Dedifferentiated amniotic fluid mesenchymal stem cell (primary cell): Measurements from ENCODE around the gene PTGDS.

Experiments
- DNase-seq: peaks from one replicate; pipeline ENCODE4 v3.0.0-alpha.2; 2016; ENCODE audit errors: extremely low spot score

Gene PTGDS

DNA sequence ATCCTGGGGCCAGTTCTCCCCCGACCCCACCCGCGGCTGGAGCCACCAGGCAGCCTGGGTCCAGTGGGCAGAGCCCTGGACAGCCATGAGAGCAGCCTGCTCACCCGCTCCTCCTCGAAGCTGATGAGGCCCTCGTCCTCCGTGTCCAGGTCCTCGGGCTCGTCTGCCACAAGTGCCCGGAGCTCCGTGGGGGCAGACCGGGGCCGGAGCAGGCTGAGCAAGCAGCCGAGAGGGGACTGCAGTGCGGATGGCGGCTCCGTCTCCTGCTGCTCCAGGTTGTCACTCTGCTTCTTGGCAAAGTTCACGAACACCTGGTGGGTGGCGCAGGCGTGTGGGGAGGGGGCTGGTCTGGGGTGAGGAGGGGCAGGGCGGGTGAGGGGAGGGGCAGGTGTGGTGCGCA, 31.0 kb downstream of the PTGDS start:
- DNase-seq: no peak

DNA sequence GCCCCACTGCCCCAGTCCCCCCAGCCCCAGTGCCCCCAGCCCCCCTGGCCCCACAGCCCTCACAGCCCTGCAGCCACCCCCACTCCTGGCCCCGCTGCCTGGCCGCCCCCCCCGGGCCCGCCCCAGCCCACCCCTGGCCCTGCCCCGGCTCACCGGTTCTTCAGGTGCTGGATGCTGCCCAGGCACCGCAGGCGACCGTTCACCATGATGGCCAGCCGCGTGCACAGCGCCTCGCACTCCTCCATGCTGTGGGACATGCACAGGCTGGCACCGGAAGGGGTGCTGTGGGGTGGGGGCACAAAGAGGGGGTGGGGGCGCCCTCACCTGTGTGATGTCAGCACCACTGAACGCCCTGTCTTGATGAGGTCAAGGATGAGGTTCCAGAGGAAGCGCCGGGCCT, 31.9 kb downstream of the PTGDS start:
- no peak for DNase-seq

DNA sequence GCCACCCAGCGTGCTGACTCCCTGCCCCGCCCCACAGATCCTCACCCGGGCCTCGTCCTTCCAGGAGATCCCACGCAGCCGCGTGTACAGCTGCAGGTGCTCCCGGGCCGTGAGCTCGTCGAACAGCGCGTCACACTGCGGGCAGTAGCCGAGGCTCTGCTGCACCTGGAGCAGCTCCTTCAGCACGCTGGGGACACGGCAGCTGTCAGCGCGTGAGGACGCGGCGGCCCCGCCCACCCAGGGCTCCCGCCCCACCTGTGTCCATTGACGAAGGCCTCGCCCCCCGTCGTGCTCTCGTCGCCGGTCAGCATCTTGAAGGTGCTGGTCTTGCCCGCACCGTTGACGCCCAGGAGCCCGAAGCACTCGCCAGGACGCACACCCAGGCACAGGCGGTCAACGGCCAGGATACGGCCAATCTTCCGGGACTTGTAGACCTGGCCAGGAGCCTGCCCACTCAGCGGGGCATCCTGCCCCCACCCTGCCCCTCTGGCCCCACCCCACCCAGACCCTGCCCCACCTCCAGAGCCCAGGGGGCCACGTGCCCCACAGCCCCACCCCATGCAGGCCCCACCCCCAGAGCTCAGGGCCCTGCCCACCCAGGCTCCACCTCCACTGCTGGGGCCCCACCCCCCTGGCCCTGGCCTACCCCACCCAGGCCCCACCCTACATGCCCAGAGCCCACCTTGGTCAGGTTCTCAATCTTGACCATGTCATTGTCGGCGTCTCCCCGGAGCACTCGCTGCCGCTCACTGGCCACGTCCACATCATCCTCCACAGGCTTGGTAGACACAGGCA, 32.8 kb downstream of the PTGDS start:
- no peak for DNase-seq

DNA sequence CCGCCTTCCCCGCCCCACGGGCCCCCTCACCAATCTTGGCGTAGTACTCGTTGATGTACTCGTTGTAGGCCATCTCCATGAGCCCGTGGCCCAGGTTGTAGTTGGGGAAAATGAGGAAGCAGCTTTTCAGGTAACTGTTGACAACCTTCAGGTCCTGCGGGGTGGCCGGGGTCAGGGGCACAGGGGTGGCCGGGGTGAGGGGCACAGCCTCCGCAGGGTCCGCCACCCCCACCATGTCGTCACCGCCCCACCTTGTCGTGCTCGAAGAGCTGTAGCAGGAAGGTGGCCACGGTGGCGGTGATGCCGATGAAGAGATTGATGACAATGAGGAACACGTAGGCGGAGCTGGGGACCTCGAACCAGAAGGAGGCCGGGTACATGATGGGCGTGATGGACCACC, 33.9 kb downstream of the PTGDS start:
- DNase-seq: no peak

DNA sequence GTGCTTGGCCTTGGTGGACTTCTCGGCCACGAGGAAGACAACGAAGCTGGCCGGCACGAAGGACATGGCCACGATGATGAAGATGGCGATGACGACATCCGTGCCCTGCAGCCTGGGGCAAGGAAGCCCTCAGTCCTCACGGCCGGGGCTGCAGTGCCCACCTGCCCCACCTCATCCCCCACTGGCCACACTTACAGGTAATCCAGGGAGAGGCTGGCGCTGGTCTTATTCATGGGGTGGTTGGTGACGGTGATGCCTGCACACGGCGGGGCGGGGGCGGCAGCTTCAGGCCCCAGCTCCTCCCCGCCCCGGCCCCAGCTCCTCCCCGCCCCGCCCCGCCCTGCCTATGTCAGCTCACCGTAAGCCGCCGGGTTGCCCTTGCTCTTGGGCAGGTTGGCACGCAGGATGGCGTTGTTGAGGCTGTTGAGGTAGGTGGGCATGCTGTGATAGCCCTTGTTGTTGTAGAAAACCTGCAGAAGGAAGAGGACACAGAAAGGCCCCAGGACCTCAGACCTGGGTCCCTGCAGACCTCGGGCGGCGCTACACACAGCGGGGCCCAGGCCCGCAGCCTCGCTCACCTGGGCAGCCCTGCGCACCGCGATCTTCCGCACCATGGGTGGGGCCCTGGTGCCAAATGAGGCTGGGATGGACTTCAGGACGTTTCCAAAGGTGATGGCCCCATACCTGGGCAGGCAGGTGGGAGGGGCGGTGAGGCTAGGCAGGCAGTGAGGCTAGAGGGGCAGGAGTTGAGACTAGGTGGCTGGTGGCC, 34.8 kb downstream of the PTGDS start:
- no peak for DNase-seq

DNA sequence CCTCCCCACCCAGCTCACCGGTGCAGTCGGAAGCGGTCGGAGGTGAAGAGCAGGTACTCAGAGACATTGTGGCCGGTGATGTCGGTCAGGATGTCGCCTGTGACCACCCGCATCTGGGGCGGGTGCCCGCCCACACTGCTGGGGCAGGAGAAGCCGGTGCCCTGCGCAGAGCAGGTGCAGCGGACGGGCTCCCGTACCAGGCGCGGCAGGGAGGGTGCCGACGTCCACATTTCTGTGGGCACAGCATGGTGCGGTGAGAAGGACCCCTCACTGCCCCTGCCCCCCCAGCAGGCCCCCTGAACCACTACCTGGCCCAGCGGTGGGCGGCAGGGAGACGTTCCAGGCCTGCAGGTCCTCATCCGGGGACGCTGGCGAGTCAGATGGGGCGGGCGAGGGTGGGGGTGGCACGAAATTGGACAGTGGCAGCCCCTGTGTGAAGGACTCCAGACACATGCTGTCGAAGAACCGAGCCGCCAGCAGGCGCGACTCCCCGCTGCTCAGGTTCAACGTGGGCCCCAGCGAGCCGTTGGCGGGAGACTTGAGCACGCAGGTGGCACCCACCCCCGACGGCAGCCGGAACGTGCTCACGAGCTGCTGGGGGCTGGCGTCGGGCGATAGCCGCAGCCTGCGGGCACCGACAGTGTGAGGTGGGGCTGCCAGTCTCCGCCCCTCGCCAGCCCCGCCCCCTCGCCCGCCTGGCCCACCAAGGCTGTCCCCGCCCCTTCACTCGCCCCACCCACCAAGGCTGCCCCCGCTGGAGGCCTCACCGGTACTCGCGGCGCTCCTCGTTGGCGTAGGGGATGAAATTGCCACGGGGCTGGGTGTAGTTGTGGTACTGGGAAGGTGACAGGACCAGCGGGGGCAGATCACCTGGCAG, 35.6 kb downstream of the PTGDS start:
- no peak for DNase-seq

DNA sequence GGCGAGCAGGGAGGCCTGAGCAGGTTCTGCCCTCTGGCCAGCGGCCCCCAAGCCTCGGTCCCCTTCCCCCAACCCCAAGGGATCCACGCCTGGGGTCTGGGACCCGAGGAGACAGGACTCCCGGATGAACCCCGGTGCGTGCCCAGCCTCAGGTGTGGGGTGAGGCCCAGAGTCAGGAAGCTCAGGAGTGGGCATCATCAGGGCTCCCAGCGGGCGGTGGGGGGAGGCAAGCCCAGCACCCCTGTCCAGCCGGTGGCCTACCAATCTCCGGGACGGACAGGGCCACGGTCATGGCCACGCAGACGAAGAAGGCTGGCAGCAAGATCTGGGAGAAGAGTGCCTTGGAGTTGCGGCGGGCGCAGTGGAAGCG, 36.3 kb downstream of the PTGDS start:
- DNase-seq: no peak

DNA sequence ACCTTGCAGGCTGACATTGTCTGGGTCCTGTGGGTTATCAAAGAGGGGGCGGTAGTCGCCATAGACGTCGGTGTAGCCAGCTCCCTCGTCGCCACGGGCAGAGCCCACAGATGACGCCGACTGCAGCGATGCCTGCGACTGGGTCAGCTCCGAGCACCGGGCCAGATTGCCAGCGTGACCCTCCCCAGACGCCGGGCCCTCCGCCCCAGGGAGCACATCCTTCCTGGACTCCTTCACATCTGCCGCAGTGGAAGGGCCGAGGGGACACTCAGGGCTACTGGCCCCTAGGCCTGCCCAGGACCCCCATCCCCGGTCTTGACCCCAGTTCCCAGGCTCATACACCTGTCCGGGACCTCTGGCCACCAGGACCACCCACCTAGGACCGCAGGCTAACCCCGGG, 36.9 kb downstream of the PTGDS start:
- no peak for DNase-seq

DNA sequence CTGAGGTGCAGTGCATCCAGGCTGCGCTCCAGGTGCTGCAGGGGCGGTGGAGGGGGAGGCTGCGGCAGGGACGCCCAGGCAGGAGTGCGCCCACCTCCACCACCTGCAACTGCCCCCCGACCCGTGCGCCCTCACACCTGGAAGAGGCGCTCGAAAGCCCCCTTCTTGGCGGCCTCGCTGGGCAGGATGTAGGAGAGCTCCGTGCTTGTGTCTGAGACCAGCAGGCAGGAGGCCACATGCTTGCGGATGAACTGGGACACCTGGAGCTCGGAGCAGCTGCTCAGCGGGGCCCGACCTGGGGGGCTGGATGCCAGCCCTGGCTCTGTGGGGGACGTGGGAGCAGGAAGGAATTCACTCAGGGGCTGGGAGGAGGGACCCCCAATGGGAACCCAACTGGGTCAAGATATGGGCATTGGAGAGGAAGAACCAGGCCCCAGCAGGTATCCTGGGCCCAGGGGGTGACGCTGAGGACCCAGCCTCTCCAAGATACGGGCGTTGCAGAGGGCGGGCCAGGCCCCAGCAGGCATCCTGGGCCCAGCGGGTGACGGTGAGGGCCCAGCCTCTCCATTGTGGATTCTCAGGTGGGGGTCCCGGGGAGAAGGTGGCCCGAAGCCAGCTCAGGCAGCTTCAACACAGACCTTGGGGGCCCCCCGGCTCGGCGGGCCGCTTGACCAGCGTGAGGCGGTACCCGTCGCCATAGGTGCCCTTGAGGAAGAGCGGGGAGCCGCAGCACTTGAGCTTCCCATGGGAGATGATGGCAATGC, 37.7 kb downstream of the PTGDS start:
- DNase-seq: no peak

DNA sequence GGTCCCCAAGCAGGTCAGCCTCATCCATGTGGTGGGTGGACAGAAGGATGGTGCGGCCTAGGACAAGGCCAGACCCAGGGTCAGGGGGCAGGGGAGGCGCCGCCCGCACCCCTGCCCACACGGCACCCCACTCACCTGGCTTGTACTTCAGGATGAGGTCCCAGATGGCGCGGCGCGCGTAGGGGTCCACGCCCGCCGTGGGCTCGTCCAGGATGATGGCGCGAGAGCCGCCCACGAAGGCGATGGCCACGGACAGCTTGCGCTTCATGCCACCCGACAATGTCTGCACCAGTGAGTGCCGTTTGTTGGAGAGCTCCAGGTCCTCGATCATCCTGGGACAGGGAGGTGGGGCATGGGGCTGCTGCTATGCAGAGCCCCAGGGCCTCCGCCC, 38.2 kb downstream of the PTGDS start:
- DNase-seq: no peak

DNA sequence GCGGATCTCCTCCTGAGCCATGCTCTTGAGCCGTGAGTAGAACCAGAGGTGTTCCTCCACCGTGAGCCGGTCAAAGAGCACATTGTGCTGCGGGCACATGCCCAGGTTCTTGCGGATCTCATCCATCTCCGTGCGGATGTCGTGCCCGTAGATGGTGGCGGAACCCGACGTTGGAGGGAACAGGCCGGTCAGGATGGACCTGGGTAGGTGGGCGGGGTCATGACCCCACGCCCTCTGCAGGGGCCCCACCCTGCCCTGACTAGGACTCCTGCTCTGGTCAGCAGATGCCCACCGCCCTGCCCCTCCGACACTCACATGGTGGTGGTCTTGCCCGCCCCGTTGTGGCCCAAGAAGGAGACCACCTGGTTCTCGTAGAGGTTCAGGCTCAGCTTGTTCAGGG, 38.7 kb downstream of the PTGDS start:
- DNase-seq: no peak

DNA sequence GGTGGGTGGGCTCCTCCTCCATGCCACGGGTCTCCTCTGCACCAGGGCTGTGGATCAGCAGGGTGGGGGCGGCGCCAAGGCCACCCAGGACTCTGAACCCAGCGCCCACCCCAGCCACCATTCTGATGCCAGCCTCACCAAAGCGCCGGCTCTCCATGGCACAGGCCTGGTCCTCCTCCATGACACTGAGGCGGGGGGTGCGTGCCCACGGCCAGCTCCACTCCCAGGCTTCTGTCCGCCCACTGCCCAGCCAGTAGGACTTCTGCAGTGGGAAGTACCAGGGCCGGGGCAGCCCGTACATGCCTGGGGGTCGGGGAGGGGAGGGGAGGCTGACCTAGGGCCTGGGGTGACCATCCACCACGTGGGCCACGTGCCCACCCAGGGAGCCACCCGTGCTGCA, 39.1 kb downstream of the PTGDS start:
- no peak for DNase-seq

DNA sequence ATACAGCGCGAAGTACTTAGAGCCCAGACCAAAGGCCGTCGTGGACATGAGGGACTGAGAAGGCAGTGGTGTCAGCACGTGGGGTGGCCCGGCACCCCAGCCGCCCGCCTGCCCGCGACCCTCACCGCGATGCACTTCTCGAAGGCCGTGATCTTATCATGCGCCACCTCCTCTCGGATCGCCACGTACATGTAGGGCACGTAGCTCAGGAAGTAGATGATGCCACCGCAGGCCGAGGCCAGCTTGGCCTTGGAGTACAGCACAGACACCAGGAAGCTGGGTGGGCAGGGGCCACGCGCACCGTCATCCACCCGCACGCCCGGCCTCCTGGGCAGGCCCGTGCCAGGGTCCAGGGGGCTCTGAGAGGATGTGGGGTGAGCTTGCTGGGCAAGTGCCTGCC, 39.8 kb downstream of the PTGDS start:
- DNase-seq: no peak

DNA sequence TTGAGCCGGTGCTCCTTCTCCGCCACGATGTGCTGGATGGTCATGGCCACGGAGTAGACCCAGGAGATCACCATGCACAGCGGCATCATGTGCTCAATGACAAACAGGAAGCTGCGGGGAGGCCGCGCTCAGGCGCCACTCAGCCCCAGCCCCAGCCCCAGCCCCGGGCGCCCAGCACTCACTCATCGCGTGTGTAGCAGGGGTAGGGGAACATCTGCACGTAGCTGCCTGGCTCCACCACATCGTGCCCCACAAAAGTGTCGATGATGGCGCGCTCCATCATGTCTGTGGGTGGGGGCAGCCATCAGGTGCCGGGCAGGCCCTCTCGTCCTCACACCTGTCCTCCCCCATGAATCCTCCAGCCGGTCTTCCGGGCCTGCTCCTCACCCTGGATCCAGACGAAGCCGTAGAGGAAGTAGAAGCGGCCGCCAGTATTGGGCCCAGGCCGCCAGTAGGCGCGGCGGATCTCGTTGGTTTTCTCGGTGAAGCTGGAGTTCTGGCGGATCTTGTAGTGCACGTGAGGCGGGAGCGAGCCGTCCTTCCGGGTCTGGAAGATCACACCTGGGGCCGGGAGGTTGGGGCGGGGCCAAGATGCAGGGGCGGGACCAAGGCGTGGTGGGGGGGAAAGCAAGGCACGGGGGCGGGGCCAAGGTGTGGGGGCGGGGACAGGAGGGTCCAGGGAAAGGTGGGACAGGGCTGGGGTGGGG, 40.6 kb downstream of the PTGDS start:
- no peak for DNase-seq

DNA sequence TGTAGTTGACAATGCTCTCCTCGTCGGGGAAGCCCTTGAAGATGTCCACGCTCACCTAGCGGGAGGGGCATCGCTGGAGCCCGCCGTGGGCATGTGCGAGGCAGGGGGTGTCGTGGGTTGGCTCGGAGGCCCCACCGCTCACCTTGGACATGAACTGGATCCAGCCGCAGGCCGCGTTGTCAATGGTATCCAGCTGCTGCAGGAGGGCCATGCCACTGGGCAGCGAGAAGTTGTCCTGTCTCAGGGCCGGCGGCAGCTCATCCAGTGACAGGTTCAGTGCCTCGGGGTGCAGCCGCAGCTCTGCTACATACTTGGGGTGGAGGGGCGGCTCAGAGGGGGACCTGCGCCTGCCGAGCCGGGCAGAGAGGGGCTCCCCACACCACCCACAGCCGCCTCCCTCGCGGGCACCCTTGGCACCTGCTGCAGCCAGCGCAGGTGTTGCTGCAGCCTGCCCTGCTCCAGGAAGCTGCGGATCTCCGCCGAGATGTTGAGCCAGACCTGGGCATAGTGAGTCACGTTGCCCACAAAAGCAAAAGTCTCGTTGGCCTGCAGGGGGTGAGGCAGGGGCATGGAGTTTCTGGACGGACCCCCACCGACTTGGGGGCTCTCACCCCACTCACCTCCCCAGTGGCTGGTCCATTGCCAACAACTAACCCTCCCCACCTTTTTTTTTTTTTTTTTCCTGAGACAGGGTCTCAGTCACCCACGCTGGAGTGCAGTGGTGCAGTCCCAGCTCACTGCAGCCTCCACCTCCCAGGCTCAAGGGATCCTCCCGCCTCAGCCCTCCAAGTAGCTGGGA, 41.7 kb downstream of the PTGDS start:
- DNase-seq: no peak

DNA sequence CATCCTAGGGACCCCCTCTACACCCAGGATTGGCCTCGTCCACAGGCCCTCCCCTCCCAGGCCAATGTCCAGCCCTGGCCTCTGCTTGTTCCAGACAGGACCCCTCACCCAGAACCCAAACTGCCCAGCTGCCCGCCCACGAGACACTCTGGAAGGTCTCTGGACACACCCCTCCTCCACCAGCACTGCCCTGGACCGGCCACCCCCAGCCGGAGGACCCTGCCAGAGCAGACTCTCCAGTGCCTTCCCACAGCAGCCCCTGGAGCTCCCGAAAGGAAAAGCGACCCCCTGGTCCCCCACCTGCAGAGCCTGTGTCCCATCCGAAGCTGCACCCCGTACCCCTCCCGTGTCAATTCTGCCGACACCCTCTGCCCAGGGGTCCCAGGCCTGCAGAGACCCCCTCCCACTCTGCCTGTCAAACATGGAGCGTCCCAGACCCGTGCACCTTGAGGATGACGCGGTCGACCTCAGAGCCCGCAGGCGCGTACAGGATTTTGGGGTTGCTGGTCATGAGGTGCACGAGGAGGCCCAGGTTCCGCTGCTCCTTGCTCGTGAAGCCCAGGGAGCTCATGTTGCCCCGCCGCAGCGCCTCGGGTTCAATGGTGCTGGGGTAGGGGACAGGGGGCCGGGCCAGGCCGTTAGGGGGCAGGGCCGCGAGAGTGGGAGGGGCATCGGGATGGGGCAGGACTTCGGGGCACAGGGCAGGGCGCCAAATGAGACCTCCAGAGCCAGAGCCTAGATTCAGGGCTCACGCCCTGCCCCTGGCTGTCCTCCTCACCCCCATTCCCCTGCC, 42.8 kb downstream of the PTGDS start:
- no peak for DNase-seq

DNA sequence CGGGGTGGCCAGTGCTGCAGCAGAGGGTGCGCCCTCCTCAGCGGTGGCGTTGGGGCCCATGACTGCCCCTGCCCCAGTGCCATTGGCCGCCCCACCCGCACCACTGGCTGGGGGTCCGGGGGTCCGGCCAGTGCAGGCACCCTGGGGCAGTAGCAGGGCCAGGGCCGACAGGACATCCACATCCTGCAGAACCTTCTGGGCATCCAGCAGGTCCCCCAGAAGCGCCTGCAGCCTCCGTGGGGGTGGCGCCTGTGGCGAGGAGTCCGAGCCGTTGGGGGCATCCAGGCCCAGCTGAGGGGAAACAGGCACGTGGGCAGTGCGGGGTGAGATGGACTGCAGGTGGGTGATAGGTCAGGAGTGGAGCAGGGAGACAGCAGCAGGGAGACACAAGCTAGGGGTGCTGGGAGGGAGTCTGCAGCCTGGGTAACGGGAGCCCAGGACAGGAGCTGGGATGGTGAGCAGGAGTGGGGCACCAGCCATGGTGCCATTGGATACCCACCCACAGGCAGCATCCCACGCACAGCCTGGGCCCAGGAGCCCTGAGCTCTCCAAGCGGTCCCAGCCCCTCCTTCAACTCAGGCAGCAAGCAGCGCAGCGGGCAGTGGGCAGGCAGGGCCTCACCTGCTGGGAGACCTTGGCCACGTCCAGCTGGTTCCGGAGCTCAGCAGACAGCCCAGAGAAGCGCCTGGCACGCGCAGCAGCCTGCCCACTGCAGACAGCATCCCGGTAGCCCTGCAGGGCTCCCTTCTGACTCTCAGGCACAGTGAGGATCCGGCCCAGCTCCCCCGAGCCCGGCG, 43.7 kb downstream of the PTGDS start:
- DNase-seq: no peak

DNA sequence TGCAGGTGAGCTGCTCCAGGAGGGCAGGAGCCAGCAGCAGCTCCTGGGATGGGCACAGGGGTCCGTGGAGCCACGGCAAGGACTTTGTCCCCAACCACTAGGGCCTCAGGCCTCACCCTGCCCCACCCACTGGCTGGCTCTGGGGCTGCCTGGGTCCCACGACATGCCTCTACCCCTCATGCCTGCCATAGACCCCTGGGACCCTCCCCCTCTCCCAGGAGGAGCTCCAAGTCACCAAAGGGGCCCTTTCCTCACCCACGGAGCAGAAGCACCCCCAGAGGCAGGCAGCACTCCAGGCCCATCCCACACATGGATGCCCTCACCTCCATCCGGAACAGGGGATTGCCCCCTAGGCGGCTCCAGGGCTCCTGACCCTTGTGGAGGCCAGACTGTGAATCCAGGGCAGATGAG, 44.3 kb downstream of the PTGDS start:
- no peak for DNase-seq
